B cell (primary cell): Measurements from ENCODE around the gene RPTN. TPM values are rescaled to one million over a fixed set of nuclear protein-coding genes. Genes with fewer than 3 reads are reported as not detected.

Experiments
- ATAC-seq: fragments of 200-7000 bp; cut with Tn5 transposase; one replicate; pipeline ENCODE4 v1.10.0; 2021; ENCODE audit warnings: low read depth, mild to moderate bottlenecking, moderate number of reproducible peaks, moderate library complexity
- CTCF ChIA-PET: fragments of 350-600 bp; sonication (Branson Sonifier 250); formaldehyde crosslinking; loops from one replicate; lab custom pipeline; 2021; ENCODE audit warnings: antibody characterized with exemption, inconsistent platforms; lab: Charles Lee
- POLR2A ChIA-PET: fragments of 350-600 bp; sonication (Branson Sonifier 250); formaldehyde crosslinking; loops from one replicate; lab custom pipeline; 2021; ENCODE audit warnings: antibody characterized with exemption; lab: Charles Lee
- DNase-seq: peaks from one replicate; pipeline ENCODE4 v3.0.0; 2013
- H2AFZ ChIP-seq: 2 replicates; pipeline ENCODE4 v1.6.1; 2012; ENCODE audit warnings: mild to moderate bottlenecking, low read depth, low read length; ENCODE audit not compliant: insufficient read depth, poor library complexity, severe bottlenecking
- H3K27ac ChIP-seq, 2 donors: 1 replicate in 1 of 2; 2 replicates in 1 of 2; pipeline ENCODE4 v1.5.1; 2012 to 2013; ENCODE audit warnings: low read length in 2 of 2, mild to moderate bottlenecking in 2 of 2, moderate library complexity in 1 of 2
- H3K27me3 ChIP-seq, 4 experiments: fragments of 200-600 bp in 1 of 4; sonication (generic) in 1 of 4; replicated peaks in 1 of 4; 1 replicate in 2 of 4; 2 replicates in 2 of 4; pipeline versions ENCODE4 v1.6.1 to v1.7.0; 2013 to 2016; ENCODE audit warnings: low read length in 3 of 4, mild to moderate bottlenecking in 2 of 4, mixed read lengths in 1 of 4, moderate library complexity in 1 of 4; ENCODE audit not compliant: insufficient read depth in 4 of 4, control insufficient read depth in 3 of 4; ENCODE audit errors: control extremely low read depth in 1 of 4
- H3K36me3 ChIP-seq, 2 experiments: replicated peaks in 1 of 2; 1 replicate in 1 of 2; 2 replicates in 1 of 2; pipeline versions ENCODE4 v1.6.1 to v1.7.1; 2013; ENCODE audit warnings: low read length in 1 of 2; ENCODE audit not compliant: insufficient read depth in 2 of 2, control insufficient read depth in 1 of 2; ENCODE audit errors: control extremely low read depth in 1 of 2, extremely low read depth in 1 of 2
- H3K4me1 ChIP-seq, 2 donors: fragments of 200-600 bp in 1 of 2; sonication (generic) in 1 of 2; 1 replicate in 1 of 2; 2 replicates in 1 of 2; pipeline versions ENCODE4 v1.5.1 to v1.6.1; 2013 to 2017; ENCODE audit warnings: low read length in 2 of 2; ENCODE audit not compliant: control insufficient read depth in 2 of 2, insufficient read depth in 2 of 2
- H3K4me2 ChIP-seq: replicated peaks from 2 replicates; pipeline ENCODE3; 2012; ENCODE audit warnings: mild to moderate bottlenecking, low read depth, low read length; ENCODE audit not compliant: poor library complexity, severe bottlenecking
- H3K4me3 ChIP-seq, 5 experiments: fragments of 200-600 bp in 1 of 5; sonication (generic) in 1 of 5; 1 replicate in 3 of 5; 2 replicates in 2 of 5; pipeline versions ENCODE4 v1.5.1 to v1.7.0; 2011 to 2016; ENCODE audit warnings: low read length in 4 of 5, mild to moderate bottlenecking in 4 of 5, low read depth in 2 of 5, control low read depth in 1 of 5, moderate library complexity in 1 of 5; ENCODE audit not compliant: insufficient read depth in 1 of 5; ENCODE audit errors: control extremely low read depth in 1 of 5, extremely low read depth in 1 of 5
- H3K79me2 ChIP-seq: fragments of 200-600 bp; sonication (generic); one replicate; pipeline ENCODE4 v1.6.0; 2016; ENCODE audit warnings: low read length; ENCODE audit not compliant: control insufficient read depth, insufficient read depth
- H3K9ac ChIP-seq: fragments of 200-600 bp; sonication (generic); 2 replicates; pipeline ENCODE4 v1.6.1; 2017; ENCODE audit warnings: mild to moderate bottlenecking, low read length, moderate library complexity
- H3K9me3 ChIP-seq, 3 donors: one replicate each; pipeline versions ENCODE4 v1.6.1 to v1.7.1; 2013; ENCODE audit warnings: low read length in 2 of 3; ENCODE audit not compliant: control insufficient read depth in 2 of 3, insufficient read depth in 1 of 3; ENCODE audit errors: control extremely low read depth in 1 of 3
- H4K20me1 ChIP-seq: 2 replicates; pipeline ENCODE4 v1.6.0; 2012; ENCODE audit warnings: mild to moderate bottlenecking, low read length; ENCODE audit not compliant: insufficient read depth, control insufficient read depth, poor library complexity, severe bottlenecking
- H3K27ac Mint-ChIP-seq: one replicate; pipeline ENCODE4 v1.8.0; 2021; ENCODE audit warnings: mixed read lengths
- H3K27me3 Mint-ChIP-seq: one replicate; pipeline ENCODE4 v1.8.0; 2021; ENCODE audit warnings: mixed read lengths
- H3K4me1 Mint-ChIP-seq: one replicate; pipeline ENCODE4 v1.8.0; 2021; ENCODE audit warnings: mixed read lengths
- H3K4me3 Mint-ChIP-seq: one replicate; pipeline ENCODE4 v1.8.0; 2021; ENCODE audit warnings: mixed read lengths
- H3K9me3 Mint-ChIP-seq: one replicate; pipeline ENCODE4 v1.8.0; 2022; ENCODE audit warnings: mixed read lengths; ENCODE audit not compliant: insufficient read depth
- CTCF ChIP-seq: fragments of 200-600 bp; IDR thresholded peaks from one replicate; pipeline ENCODE4 v1.8.0; 2022; ENCODE audit warnings: antibody characterized with exemption, mild to moderate bottlenecking
- EZH2 ChIP-seq: IDR thresholded peaks from 2 replicates; pipeline ENCODE4 v1.6.1; 2012; ENCODE audit warnings: borderline replicate concordance, low read depth, mild to moderate bottlenecking, moderate library complexity, low read length; ENCODE audit not compliant: insufficient read depth, poor library complexity, severe bottlenecking
- WGBS: methylation state at CpG from one replicate; pipeline ENCODE4 v1.1.5; 2013; ENCODE audit warnings: missing lambda C conversion rate; ENCODE audit not compliant: insufficient coverage; 5-methylcytosine and 5-hydroxymethylcytosine counted together
- intact Hi-C: fragments of 100-400 bp; cut with micrococcal nuclease; formaldehyde crosslinking; loops from one replicate; pipeline ENCODE4 v1.10.0; 2022
- polyA plus RNA-seq: library from polyadenylated mRNA; depleted of rRNA; stranded (reverse); fragments of >200 nt; gene quantifications from 2 replicates; pipeline ENCODE4 v1.2.3, GENCODE V29; 2012
- total RNA-seq, 2 donors: library from RNA; stranded (reverse); fragments of 120-200 nt in 1 of 2; gene quantifications; 1 replicate in 1 of 2; 2 replicates in 1 of 2; pipeline versions ENCODE4 v1.2.3 to v1.2.4, GENCODE V29; 2013 to 2022

Gene RPTN
- total and polyA plus RNA-seq, 2 donors (not counting 1 experiment from before 2014, with no cell fraction given): not detected

GRCh38 chr1:152170287-152170905 is 11.4 kb upstream of the RPTN start:
- no peak overlapping the region for H3K4me2 ChIP-seq
- POLR2A ChIA-PET: no interaction called here
- Mint-ChIP-seq H3K27me3 (peaks cover 54% of the 10 kb centered on the region), H3K4me3 (no peak overlapping the region), H3K9me3 (no peaks in the 10 kb centered on the region), H3K4me1 (peaks cover 10% of the 10 kb centered on the region), H3K27ac (no peak overlapping the region)
- peaks cover 9% of the 10 kb centered on the region in 2 donors for H3K4me1 ChIP-seq
- H2AFZ ChIP-seq: no peak overlapping the region
- H3K9me3 ChIP-seq: no peaks in the 10 kb centered on the region
- TF ChIP-seq CTCF (no peak), EZH2 (no peak)
- 72% methylated on average over 5 of the region's 5 CpGs for WGBS
- peaks cover 0 to 19% (median 9%) of the 10 kb centered on the region in 4 experiments for H3K27me3 ChIP-seq
- no peak overlapping the region for H3K27ac ChIP-seq
- H3K9ac ChIP-seq: no peak overlapping the region
- no peaks in the 10 kb centered on the region for H3K36me3 ChIP-seq
- H3K79me2 ChIP-seq: no peaks in the 10 kb centered on the region
- DNase-seq (no peak), ATAC-seq (no peak)
- CTCF ChIA-PET: no interaction called here
- intact Hi-C loops: no loop called here
- H3K4me3 ChIP-seq: no peak overlapping the region
- H4K20me1 ChIP-seq: no peaks in the 10 kb centered on the region

DNA sequence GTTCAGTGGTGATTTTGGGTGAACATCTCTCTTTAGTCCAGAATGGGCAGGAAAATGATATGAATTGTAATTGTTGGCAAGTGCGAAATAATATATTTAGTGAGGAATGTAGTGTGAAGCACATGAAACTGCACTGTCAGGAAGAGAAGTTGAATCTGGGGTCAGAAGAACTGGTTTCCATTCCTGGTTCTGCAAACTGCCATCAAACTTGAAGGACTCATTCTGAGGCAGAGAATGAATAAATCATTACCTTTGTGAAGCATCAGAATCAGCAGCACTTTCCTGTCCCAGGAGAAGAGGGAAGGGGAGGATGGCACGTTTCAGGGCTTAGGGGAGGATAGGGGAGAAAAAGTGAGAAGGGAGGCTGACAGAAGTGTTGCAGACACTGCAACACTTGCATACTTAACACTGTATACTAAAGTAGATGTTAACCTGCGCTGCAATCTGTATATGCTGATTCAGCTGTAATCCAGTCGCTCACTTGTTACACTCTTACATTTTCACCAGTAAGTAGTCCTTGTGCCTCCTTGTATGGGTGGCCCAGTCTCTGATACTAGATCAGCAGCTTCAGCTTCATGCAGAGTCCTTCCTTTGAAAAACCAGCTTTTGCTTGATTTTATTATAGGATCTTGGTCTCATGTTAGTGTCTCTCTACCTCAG is 10.5 kb upstream of the RPTN start:
- H3K4me3 Mint-ChIP-seq: no peak overlapping the region
- ChIA-PET CTCF (no interaction called here), POLR2A (no interaction called here)
- no peaks in the 10 kb centered on the region for H3K79me2 ChIP-seq
- H4K20me1 ChIP-seq: no peaks in the 10 kb centered on the region
- peaks cover 0 to 24% (median 8%) of the 10 kb centered on the region in 4 experiments for H3K27me3 ChIP-seq
- H3K27me3 Mint-ChIP-seq: peaks cover 47% of the 10 kb centered on the region
- no peak overlapping the region for H3K27ac Mint-ChIP-seq
- no peak overlapping the region for H3K9ac ChIP-seq
- no peak overlapping the region for H3K4me2 ChIP-seq
- no peaks in the 10 kb centered on the region for H3K9me3 ChIP-seq
- H3K4me1 ChIP-seq: peaks cover 15 to 16% of the 10 kb centered on the region in 2 donors
- ATAC-seq: no peak
- DNase-seq: no peak
- H3K36me3 ChIP-seq: no peaks in the 10 kb centered on the region
- H3K4me1 Mint-ChIP-seq: peaks cover 17% of the 10 kb centered on the region
- intact Hi-C loops: no loop called here
- H3K27ac ChIP-seq: no peak overlapping the region
- WGBS: 100% methylated on average over 1 of the region's 4 CpGs
- no peak overlapping the region for H2AFZ ChIP-seq
- H3K9me3 Mint-ChIP-seq: no peaks in the 10 kb centered on the region
- TF ChIP-seq EZH2 (no peak), CTCF (no peak)
- H3K4me3 ChIP-seq: no peak overlapping the region
